ENCODE data around the gene TCAF1. TPM values are rescaled to one million over a fixed set of nuclear protein-coding genes. Genes with fewer than 3 reads are reported as not detected.

The TCAF1 gene
- total RNA-seq, 2 donors from 2014 or later, result 15.8 to 21.0 TPM

DNA sequence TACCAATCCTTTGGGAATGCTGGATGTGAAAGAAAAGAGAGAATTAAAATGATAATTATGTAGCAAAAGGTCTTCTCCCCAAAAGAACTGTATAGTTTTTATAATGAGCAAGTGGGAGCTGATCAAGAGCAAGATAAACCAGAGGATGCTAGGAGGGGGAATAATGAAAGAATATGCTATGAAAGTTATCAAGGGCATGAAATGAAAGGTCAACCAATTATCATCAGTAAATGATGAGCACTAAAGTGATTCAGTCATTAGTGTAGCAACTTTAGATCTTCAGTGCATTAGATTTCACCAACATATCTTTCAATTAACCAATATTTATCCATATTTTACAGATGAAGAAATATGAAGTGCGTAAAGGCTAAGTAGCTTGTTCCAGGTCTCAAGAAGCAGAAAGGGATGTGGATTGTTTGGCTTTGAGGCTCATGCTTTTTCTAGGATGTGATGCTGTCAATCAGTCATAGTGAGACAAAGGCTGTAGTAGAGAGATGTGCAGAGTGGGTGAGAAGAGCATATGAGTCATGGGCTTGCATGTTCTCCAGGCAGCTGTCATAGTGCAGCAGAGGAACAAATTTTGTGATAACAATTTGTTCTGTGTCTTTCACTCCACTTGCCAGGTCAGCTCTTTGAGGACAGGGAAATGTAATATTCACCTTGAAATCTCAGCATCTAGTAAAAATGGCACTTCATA lies 27.4 kb upstream of the TCAF1 start:
- TF ChIP-seq POLR2A (IDR thresholded peaks at IDR 0.05), result no peak
- TF ChIP-seq, protein P1, sequence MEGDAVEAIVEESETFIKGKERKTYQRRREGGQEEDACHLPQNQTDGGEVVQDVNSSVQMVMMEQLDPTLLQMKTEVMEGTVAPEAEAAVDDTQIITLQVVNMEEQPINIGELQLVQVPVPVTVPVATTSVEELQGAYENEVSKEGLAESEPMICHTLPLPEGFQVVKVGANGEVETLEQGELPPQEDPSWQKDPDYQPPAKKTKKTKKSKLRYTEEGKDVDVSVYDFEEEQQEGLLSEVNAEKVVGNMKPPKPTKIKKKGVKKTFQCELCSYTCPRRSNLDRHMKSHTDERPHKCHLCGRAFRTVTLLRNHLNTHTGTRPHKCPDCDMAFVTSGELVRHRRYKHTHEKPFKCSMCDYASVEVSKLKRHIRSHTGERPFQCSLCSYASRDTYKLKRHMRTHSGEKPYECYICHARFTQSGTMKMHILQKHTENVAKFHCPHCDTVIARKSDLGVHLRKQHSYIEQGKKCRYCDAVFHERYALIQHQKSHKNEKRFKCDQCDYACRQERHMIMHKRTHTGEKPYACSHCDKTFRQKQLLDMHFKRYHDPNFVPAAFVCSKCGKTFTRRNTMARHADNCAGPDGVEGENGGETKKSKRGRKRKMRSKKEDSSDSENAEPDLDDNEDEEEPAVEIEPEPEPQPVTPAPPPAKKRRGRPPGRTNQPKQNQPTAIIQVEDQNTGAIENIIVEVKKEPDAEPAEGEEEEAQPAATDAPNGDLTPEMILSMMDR (IDR thresholded peaks at IDR 0.05), result no peak
- H3K9me3 ChIP-seq, result no peaks in the 10 kb centered on the region
- H3K36me3 ChIP-seq (replicated peaks in 1 of 2; ENCODE audit: insufficient read depth in 1 of 2, low read depth in 2 of 2), result no peaks in the 10 kb centered on the region
- H3K4me1 ChIP-seq, result no peaks in the 10 kb centered on the region
- DNase-seq, result no peak
- H3K27me3 ChIP-seq, result no peaks in the 10 kb centered on the region
- no peak overlapping the region for H3K4me3 ChIP-seq
- WGBS, 2 donors, result 89 to 94% methylated on average over 1 of the region's 1 CpG
- H3K27ac ChIP-seq, result no peak overlapping the region
- ATAC-seq, result no peak
- intact Hi-C loops (cut with DNase I), result no loop called here

DNA sequence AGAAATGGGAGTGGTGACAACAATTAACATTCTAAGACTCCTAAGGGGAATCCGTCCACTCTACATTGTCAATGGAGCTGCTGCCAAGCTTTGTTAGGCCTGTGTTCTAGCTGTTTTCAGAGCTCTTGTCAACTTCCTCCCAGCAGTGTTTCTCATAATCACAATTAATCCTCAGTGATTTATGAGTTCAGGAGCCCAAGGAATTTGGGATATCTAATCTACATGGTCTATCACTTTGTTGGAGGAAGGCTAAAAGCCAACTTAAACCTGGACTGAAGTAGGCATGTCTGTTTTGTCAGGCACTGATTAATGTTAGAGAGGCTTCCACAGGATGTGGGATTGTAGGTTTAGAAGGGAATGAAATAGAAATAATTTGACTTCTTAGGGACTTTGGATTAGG lies 22.9 kb upstream of the TCAF1 start:
- intact Hi-C loops (cut with DNase I), result no loop called here
- DNase-seq, result no peak
- ATAC-seq, result no peak
- Histone ChIP-seq H3K27me3 (no peaks in the 10 kb centered on the region), H3K9me3 (no peaks in the 10 kb centered on the region), H3K4me1 (no peaks in the 10 kb centered on the region), H3K4me3 (no peak overlapping the region), H3K27ac (no peak overlapping the region), H3K36me3 (replicated peaks in 1 of 2; ENCODE audit: insufficient read depth in 1 of 2, low read depth in 2 of 2) (no peaks in the 10 kb centered on the region)
- 71 to 79% methylated on average over 1 of the region's 1 CpG for WGBS, 2 donors
- TF ChIP-seq, protein P1 (IDR thresholded peaks at IDR 0.05), result no peak
- TF ChIP-seq POLR2A (IDR thresholded peaks at IDR 0.05), result no peak

DNA sequence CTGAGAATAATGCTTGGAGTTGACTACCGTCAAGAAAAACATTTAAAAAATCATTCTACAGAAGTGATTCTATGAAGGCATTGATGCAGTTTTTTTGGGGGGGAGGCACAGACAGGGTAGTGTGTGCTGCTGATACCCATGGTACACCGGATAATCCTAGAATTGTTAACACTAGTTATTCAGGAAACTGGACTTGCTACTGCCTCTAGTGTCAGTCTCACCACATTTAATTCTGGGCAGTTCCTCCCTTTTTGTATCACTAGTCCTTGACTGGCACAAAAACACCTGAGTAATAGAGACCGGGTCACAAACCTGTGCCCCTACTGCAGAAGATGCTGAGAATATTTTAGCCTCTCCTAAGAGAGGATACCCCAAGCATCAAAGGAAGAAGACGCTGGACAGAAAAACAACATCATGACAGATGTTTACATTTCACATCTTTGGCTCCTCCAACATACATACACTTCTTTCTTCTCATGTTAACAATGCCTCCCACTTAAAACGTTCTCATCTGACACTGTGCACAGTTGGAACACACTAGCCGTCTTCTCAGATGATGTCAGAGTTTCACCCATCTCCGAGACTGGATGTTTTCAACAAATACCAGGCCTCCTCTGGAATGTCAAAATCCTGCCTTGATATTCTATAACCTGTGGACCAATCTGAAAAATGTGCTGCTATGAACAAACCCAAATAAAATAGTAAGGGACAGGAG lies 13.1 kb upstream of the TCAF1 start:
- intact Hi-C loops (cut with DNase I), result no loop called here
- TF ChIP-seq, protein P1 (IDR thresholded peaks at IDR 0.05), result no peak
- TF ChIP-seq POLR2A (IDR thresholded peaks at IDR 0.05), result no peak
- Histone ChIP-seq H3K4me1 (no peaks in the 10 kb centered on the region), H3K4me3 (no peak overlapping the region), H3K27me3 (no peaks in the 10 kb centered on the region), H3K36me3 (replicated peaks in 1 of 2; ENCODE audit: insufficient read depth in 1 of 2, low read depth in 2 of 2) (no peaks in the 10 kb centered on the region), H3K27ac (no peak overlapping the region), H3K9me3 (no peaks in the 10 kb centered on the region)
- ATAC-seq, result no peak
- no peak for DNase-seq
- WGBS, 2 donors, result 60 to 64% methylated on average over 7 of the region's 7 CpGs

DNA sequence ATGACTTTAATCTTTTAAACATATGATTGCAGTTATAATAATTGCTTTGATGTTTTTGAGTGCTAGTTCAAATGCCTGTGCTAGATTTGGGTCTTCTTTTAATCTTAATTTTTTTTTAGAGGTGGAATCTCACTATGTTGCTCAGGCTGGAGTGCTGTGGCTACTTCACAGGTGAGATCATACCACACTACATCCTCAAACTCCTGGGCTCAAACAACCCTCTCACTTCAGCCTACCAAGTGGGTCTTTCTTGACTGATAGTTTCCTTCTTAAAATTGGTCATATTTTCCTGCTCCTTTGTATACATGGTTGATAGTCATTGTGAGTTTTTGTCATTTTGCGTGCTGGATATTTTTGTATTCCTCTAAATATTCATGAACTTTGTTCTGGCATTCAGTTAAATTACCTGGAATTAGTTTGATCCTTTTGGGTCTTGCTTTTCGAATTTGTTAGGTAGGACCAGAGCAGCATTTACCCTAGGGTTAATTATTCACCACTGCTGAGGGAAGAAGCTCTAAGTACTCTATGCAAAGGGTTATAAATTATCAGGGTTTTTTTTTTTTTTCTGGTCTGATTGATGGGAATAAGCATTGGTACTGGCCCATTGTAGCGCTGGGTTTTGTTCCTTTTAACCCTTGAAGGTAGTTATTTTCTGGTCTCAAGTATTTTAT lies 12.1 kb upstream of the TCAF1 start:
- no peak for ATAC-seq
- TF ChIP-seq, protein P1 (IDR thresholded peaks at IDR 0.05), result no peak
- TF ChIP-seq POLR2A (IDR thresholded peaks at IDR 0.05), result no peak
- Histone ChIP-seq H3K4me3 (no peak overlapping the region), H3K27me3 (no peaks in the 10 kb centered on the region), H3K9me3 (no peaks in the 10 kb centered on the region), H3K36me3 (replicated peaks in 1 of 2; ENCODE audit: insufficient read depth in 1 of 2, low read depth in 2 of 2) (no peaks in the 10 kb centered on the region), H3K27ac (no peak overlapping the region), H3K4me1 (no peaks in the 10 kb centered on the region)
- no peak for DNase-seq
- WGBS, 2 donors, result 51 to 52% methylated on average over 3 of the region's 3 CpGs
- intact Hi-C loops (cut with DNase I), result no loop called here

All from body of pancreas (tissue), 4 donors.